H1 (cell line): ENCODE measurements around the gene PLEKHA1. TPM values are rescaled to one million over a fixed set of nuclear protein-coding genes. Genes with fewer than 3 reads are reported as not detected.

Experiments
- CTCF ChIA-PET: fragments of 300-600 bp; sonication (Branson Sonifier 250); formaldehyde crosslinking; loops from one replicate; lab custom pipeline; 2021; ENCODE audit not compliant: partially characterized antibody; lab: Charles Lee
- POLR2A ChIA-PET: fragments of 300-600 bp; sonication (Branson Sonifier 250); formaldehyde crosslinking; loops from one replicate; lab custom pipeline; 2021; ENCODE audit warnings: inconsistent platforms; ENCODE audit not compliant: partially characterized antibody; lab: Charles Lee
- DNase-seq, 2 experiments: peaks; one replicate each; pipeline versions ENCODE4 v3.0.0 to v3.0.0-alpha.2; 2010 to 2022; ENCODE audit warnings: low spot score in 2 of 2, low read depth in 1 of 2, mixed read lengths in 1 of 2
- FAIRE-seq: peaks from 2 replicates; lab custom pipeline; 2011; peaks lifted over from hg19 to GRCh38; lab: Jason Lieb, UNC
- H2AFZ ChIP-seq: 2 replicates; pipeline ENCODE4 v1.8.1; 2012; ENCODE audit warnings: low read length, inconsistent platforms
- H2AK5ac ChIP-seq: 2 replicates; pipeline ENCODE4 v1.6.1; 2013; ENCODE audit warnings: low read depth, low read length
- H2BK120ac ChIP-seq: replicated peaks from 2 replicates; pipeline ENCODE3; 2013; ENCODE audit warnings: low read depth, low read length, inconsistent platforms
- H2BK12ac ChIP-seq: 2 replicates; pipeline ENCODE4 v1.6.1; 2013; ENCODE audit warnings: low read depth, low read length
- H2BK15ac ChIP-seq: 2 replicates; pipeline ENCODE4 v1.6.1; 2013; ENCODE audit warnings: low read length
- H2BK20ac ChIP-seq: 2 replicates; pipeline ENCODE4 v1.6.1; 2013; ENCODE audit warnings: low read length
- H2BK5ac ChIP-seq: 2 replicates; pipeline ENCODE4 v1.6.1; 2013; ENCODE audit warnings: low read depth, low read length
- H3K14ac ChIP-seq: 2 replicates; pipeline ENCODE4 v1.6.1; 2013; ENCODE audit warnings: inconsistent platforms; ENCODE audit not compliant: insufficient read length
- H3K18ac ChIP-seq: 2 replicates; pipeline ENCODE4 v1.6.1; 2013; ENCODE audit warnings: low read length; ENCODE audit errors: extremely low read depth
- H3K23ac ChIP-seq: 2 replicates; pipeline ENCODE4 v1.6.1; 2013; ENCODE audit warnings: inconsistent platforms; ENCODE audit not compliant: insufficient read length
- H3K23me2 ChIP-seq: 2 replicates; pipeline ENCODE4 v1.6.1; 2013; ENCODE audit warnings: low read depth, low read length
- H3K27ac ChIP-seq: 2 replicates; pipeline ENCODE4 v1.6.1; 2011; ENCODE audit warnings: low read depth, low read length, inconsistent platforms
- H3K27me3 ChIP-seq, 4 experiments: replicated peaks in 1 of 4; 1 replicate in 1 of 4; 2 replicates in 3 of 4; pipeline versions ENCODE4 v1.6.1 to v1.8.1; 2011 to 2013; ENCODE audit warnings: low read length in 3 of 4, mild to moderate bottlenecking in 3 of 4, inconsistent platforms in 2 of 4, mixed read lengths in 2 of 4, moderate library complexity in 1 of 4; ENCODE audit not compliant: control insufficient read depth in 3 of 4, insufficient read depth in 3 of 4; ENCODE audit errors: extremely low read depth in 1 of 4
- H3K36me3 ChIP-seq, 4 experiments: 2 replicates each; pipeline versions ENCODE4 v1.6.1 to v1.8.1; 2011 to 2013; ENCODE audit warnings: mild to moderate bottlenecking in 4 of 4, low read length in 3 of 4, moderate library complexity in 2 of 4, control low read depth in 1 of 4, inconsistent platforms in 1 of 4; ENCODE audit not compliant: insufficient read depth in 4 of 4, control insufficient read depth in 2 of 4
- H3K4ac ChIP-seq: replicated peaks from 2 replicates; pipeline ENCODE3; 2013; ENCODE audit warnings: low read length, low read depth, mixed read lengths, inconsistent platforms; ENCODE audit not compliant: insufficient read length
- H3K4me1 ChIP-seq, 4 experiments: replicated peaks in 1 of 4; 1 replicate in 1 of 4; 2 replicates in 3 of 4; pipeline versions ENCODE4 v1.6.1 to v1.8.1; 2011 to 2013; ENCODE audit warnings: low read length in 3 of 4, inconsistent platforms in 2 of 4, mixed read lengths in 1 of 4; ENCODE audit not compliant: insufficient read depth in 4 of 4, control insufficient read depth in 3 of 4
- H3K4me2 ChIP-seq, 2 experiments: 2 replicates each; pipeline versions ENCODE4 v1.6.1 to v1.8.1; 2011 to 2013; ENCODE audit warnings: low read depth in 2 of 2, low read length in 2 of 2, control low read depth in 1 of 2, inconsistent platforms in 1 of 2, mild to moderate bottlenecking in 1 of 2; ENCODE audit not compliant: insufficient read depth in 1 of 2
- H3K4me3 ChIP-seq, 4 experiments: fragments of 200-600, 300-600 bp in 1 of 4; sonication (generic), shearing (Covaris generic), sonication (Bioruptor Twin) in 1 of 4; 2 replicates each; pipeline versions ENCODE4 v1.5.1 to v1.8.1; 2011 to 2016; ENCODE audit warnings: low read length in 4 of 4, low read depth in 3 of 4, control low read depth in 2 of 4, inconsistent platforms in 2 of 4, mild to moderate bottlenecking in 2 of 4, mixed read lengths in 1 of 4, moderate library complexity in 1 of 4; ENCODE audit not compliant: insufficient read depth in 2 of 4; ENCODE audit errors: extremely low read depth in 1 of 4
- H3K56ac ChIP-seq: replicated peaks from 2 replicates; pipeline ENCODE3; 2013; ENCODE audit warnings: low read depth, mild to moderate bottlenecking, mixed read lengths, low read length, inconsistent platforms; ENCODE audit not compliant: insufficient read length
- H3K79me1 ChIP-seq: 2 replicates; pipeline ENCODE4 v1.6.1; 2013; ENCODE audit warnings: low read depth, low read length, control low read depth
- H3K79me2 ChIP-seq, 2 experiments: 2 replicates each; pipeline versions ENCODE4 v1.6.1 to v1.8.1; 2012 to 2013; ENCODE audit warnings: low read length in 2 of 2, mild to moderate bottlenecking in 2 of 2, inconsistent platforms in 1 of 2; ENCODE audit not compliant: insufficient read depth in 2 of 2, control insufficient read depth in 1 of 2
- H3K9ac ChIP-seq, 4 experiments: replicated peaks in 1 of 4; 1 replicate in 1 of 4; 2 replicates in 3 of 4; pipeline versions ENCODE4 v1.6.1 to v1.8.1; 2011 to 2013; ENCODE audit warnings: low read depth in 3 of 4, low read length in 3 of 4, control low read depth in 2 of 4, mild to moderate bottlenecking in 2 of 4, moderate library complexity in 2 of 4, inconsistent platforms in 1 of 4; ENCODE audit errors: extremely low read depth in 1 of 4
- H3K9me3 ChIP-seq, 2 experiments: 2 replicates each; pipeline versions ENCODE4 v1.6.1 to v1.8.1; 2012 to 2013; ENCODE audit warnings: mild to moderate bottlenecking in 2 of 2, moderate library complexity in 2 of 2, control low read depth in 1 of 2, inconsistent platforms in 1 of 2, low read depth in 1 of 2, low read length in 1 of 2, mixed read lengths in 1 of 2; ENCODE audit not compliant: insufficient read depth in 2 of 2
- H4K20me1 ChIP-seq, 2 experiments: replicated peaks in 1 of 2; 2 replicates each; pipeline versions ENCODE3 to v1.8.1; 2011 to 2013; ENCODE audit warnings: inconsistent platforms in 2 of 2, low read length in 2 of 2, mild to moderate bottlenecking in 1 of 2; ENCODE audit not compliant: insufficient read depth in 2 of 2, control insufficient read depth in 1 of 2
- H4K5ac ChIP-seq: 2 replicates; pipeline ENCODE4 v1.6.1; 2013; ENCODE audit warnings: low read length, low read depth, mixed read lengths, inconsistent platforms; ENCODE audit not compliant: insufficient read length
- H4K8ac ChIP-seq: 2 replicates; pipeline ENCODE4 v1.8.0; 2013; ENCODE audit warnings: mild to moderate bottlenecking, moderate library complexity, low read length, inconsistent platforms; ENCODE audit not compliant: insufficient read depth; ENCODE audit errors: extremely low read depth
- H4K91ac ChIP-seq: replicated peaks from 2 replicates; pipeline ENCODE3; 2013; ENCODE audit warnings: low read length, mixed read lengths, inconsistent platforms; ENCODE audit not compliant: insufficient read length
- ASH2L ChIP-seq: fragments of 200-600, 300-600 bp; sonication (generic); IDR thresholded peaks from one replicate; pipeline ENCODE4 v1.7.1; 2017; ENCODE audit warnings: low read length
- EGR1 ChIP-seq: IDR thresholded peaks from 2 replicates; pipeline ENCODE4 v1.6.1; 2011; ENCODE audit warnings: low read depth, low read length, borderline replicate concordance
- GABPA ChIP-seq: IDR thresholded peaks from 2 replicates; pipeline ENCODE4 v1.6.1; 2011; ENCODE audit warnings: mild to moderate bottlenecking, low read length, moderate library complexity, borderline replicate concordance; ENCODE audit not compliant: insufficient read depth
- JUN ChIP-seq: IDR thresholded peaks from 2 replicates; pipeline ENCODE4 v1.6.1; 2011; ENCODE audit warnings: low read depth, mild to moderate bottlenecking, improper control_type of control experiment, low read length
- SIX5 ChIP-seq: IDR thresholded peaks from 2 replicates; pipeline ENCODE4 v1.6.1; 2011; ENCODE audit warnings: mild to moderate bottlenecking, low read depth, low read length
- WGBS, 2 experiments: shearing (Covaris generic) in 1 of 2; methylation state at CpG; one replicate each; pipeline versions ENCODE4 v1.1.6 to v1.1.7; 2013 to 2015; ENCODE audit warnings: low lambda C conversion rate in 2 of 2, mixed read lengths in 2 of 2, inconsistent platforms in 1 of 2, low coverage in 1 of 2, missing lambda C conversion rate in 1 of 2; ENCODE audit not compliant: insufficient replicate concordance in 2 of 2, insufficient coverage in 1 of 2, insufficient read length in 1 of 2; ENCODE audit errors: extremely low coverage in 1 of 2, missing lambda C conversion rate in 1 of 2; 5-methylcytosine and 5-hydroxymethylcytosine counted together
- polyA plus RNA-seq, 7 experiments: library from polyadenylated mRNA; depleted of rRNA in 3 of 7; stranded (reverse) in 5 of 7; unstranded in 2 of 7; fragments of >200 nt in 5 of 7; fragments of 200-250 nt in 2 of 7; gene quantifications; 1 replicate in 5 of 7; 2 replicates in 1 of 7; 4 replicates in 1 of 7; pipeline versions ENCODE4 v1.2.1 to v1.2.3, GENCODE V29; 2011 to 2013; ENCODE audit warnings: missing spikeins in 2 of 7, mixed read lengths in 2 of 7
- total RNA-seq: library from RNA; stranded (reverse); fragmentation: NEBNext Ultra II Directional; extraction: Animal tissue kit (Norgen Biotek cat#: 25700); gene quantifications from 2 replicates; pipeline ENCODE4 v1.2.1, GENCODE V29; 2021
- TF ChIP-seq, protein P1 (sequence below), 3 experiments: IDR thresholded peaks; 1 replicate in 2 of 3; 2 replicates in 1 of 3; pipeline versions ENCODE4 v1.5.1 to v1.6.1; 2011; ENCODE audit warnings: low read length in 3 of 3, mild to moderate bottlenecking in 3 of 3, inconsistent platforms in 2 of 3, low read depth in 1 of 3, moderate library complexity in 1 of 3; ENCODE audit not compliant: insufficient read depth in 1 of 3; ENCODE audit errors: control extremely low read depth in 1 of 3
- TF ChIP-seq, protein P2 (sequence below): IDR thresholded peaks from 2 replicates; pipeline ENCODE4 v1.6.1; 2011; ENCODE audit warnings: low read length, improper control_type of control experiment

The PLEKHA1 gene
- total and polyA plus RNA-seq, 2 of the 8 experiments (the other 6 are each of a cell fraction or from before 2014, with no cell fraction given), result 15.6 to 39.7 TPM

DNA sequence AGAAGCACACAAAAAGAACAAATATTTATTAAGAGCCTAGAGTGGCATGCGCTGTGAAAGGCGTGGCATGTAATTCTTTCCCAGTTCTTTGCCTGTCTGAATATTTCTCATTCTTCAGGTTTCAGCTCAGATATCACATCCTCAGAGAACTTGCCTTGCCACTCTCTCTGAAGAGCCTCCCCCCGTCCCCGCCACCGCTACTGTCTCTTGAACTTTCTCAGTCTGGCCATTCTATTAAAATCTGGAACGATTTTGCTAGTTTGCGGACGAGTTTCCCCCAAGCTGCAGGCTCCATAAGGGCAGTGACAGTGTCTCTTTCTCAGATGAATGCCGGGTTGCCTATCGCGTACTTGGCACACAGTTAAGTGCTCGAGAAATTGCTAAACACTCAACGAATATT is 787 bp upstream of the PLEKHA1 start:
- Histone ChIP-seq H3K23ac (no peak overlapping the region), H3K4ac (no peak overlapping the region), H4K5ac (no peak overlapping the region), H2AK5ac (no peak overlapping the region), H3K27me3 (peaks cover 0 to 11% (median 5%) of the 10 kb centered on the region in 4 experiments; a peak in 3 of 7 replicates), H3K9me3 (no peaks in the 10 kb centered on the region), H3K18ac (no peak overlapping the region), H2BK12ac (no peak overlapping the region), H3K27ac (no peak overlapping the region), H4K8ac (no peak overlapping the region), H3K4me3 (peak overlapping the region; percentile 64 to 78 (median 72)), H3K23me2 (peaks cover 7% of the 10 kb centered on the region), H2BK20ac (no peak overlapping the region), H2AFZ (peak overlapping the region; percentile 83), H2BK15ac (no peak overlapping the region), H3K79me2 (peaks cover 0 to 32% of the 10 kb centered on the region in 2 experiments; a peak in 3 of 4 replicates), H2BK120ac (no peak overlapping the region), H3K9ac (no peak overlapping the region), H4K20me1 (no peaks in the 10 kb centered on the region), H2BK5ac (no peak overlapping the region), H3K4me2 (peak overlapping the region; percentile 75 to 86), H3K56ac (no peak overlapping the region), H3K4me1 (peaks cover 0 to 3% (median 1%) of the 10 kb centered on the region in 4 experiments; a peak in 2 of 7 replicates), H3K14ac (no peak overlapping the region), H3K79me1 (no peaks in the 10 kb centered on the region), H4K91ac (no peak overlapping the region), H3K36me3 (no peaks in the 10 kb centered on the region)
- 23% methylated on average over 13 of the region's 13 CpGs; no CpG with 5 or more reads in 1 of the 2 experiments for WGBS, 2 experiments
- POLR2A ChIA-PET, result interaction anchor here (0.9 to 1.7 kb wide), 4 partner anchors 12 to 75 kb away, joined by 3 to 5 read pairs (median 4); no protein-coding TSS in a partner anchor
- TF ChIP-seq ASH2L (no peak), JUN (no peak), GABPA (no peak), SIX5 (no peak), EGR1 (no peak)
- TF ChIP-seq, protein P1, sequence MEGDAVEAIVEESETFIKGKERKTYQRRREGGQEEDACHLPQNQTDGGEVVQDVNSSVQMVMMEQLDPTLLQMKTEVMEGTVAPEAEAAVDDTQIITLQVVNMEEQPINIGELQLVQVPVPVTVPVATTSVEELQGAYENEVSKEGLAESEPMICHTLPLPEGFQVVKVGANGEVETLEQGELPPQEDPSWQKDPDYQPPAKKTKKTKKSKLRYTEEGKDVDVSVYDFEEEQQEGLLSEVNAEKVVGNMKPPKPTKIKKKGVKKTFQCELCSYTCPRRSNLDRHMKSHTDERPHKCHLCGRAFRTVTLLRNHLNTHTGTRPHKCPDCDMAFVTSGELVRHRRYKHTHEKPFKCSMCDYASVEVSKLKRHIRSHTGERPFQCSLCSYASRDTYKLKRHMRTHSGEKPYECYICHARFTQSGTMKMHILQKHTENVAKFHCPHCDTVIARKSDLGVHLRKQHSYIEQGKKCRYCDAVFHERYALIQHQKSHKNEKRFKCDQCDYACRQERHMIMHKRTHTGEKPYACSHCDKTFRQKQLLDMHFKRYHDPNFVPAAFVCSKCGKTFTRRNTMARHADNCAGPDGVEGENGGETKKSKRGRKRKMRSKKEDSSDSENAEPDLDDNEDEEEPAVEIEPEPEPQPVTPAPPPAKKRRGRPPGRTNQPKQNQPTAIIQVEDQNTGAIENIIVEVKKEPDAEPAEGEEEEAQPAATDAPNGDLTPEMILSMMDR (IDR thresholded peaks at IDR 0.05; ENCODE audit: control extremely low read depth in 1 of 3, insufficient read depth in 1 of 3, low read depth in 1 of 3, low read length in 3 of 3), result no peak
- TF ChIP-seq, protein P2, sequence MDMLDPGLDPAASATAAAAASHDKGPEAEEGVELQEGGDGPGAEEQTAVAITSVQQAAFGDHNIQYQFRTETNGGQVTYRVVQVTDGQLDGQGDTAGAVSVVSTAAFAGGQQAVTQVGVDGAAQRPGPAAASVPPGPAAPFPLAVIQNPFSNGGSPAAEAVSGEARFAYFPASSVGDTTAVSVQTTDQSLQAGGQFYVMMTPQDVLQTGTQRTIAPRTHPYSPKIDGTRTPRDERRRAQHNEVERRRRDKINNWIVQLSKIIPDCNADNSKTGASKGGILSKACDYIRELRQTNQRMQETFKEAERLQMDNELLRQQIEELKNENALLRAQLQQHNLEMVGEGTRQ, result no peak
- FAIRE-seq (no peak), DNase-seq (no peak)
- CTCF ChIA-PET, result interaction anchor here (0.8 to 1.6 kb wide), 4 partner anchors 31 to 331 kb away, joined by 3 to 11 read pairs (median 4); no protein-coding TSS in a partner anchor
